Thymus (tissue), 11 donors: ENCODE measurements around the gene PISD. TPM values are rescaled to one million over a fixed set of nuclear protein-coding genes. Genes with fewer than 3 reads are reported as not detected.

ENCODE experiments used
- DNase-seq, 9 donors: peaks; one replicate each; pipeline ENCODE4 v3.0.0-alpha.2; 2013; ENCODE audit warnings: low spot score in 9 of 9, low read depth in 6 of 9, missing footprints in 1 of 9
- H3K27ac ChIP-seq, 2 donors: one replicate each; pipeline ENCODE4 v1.5.1; 2013; ENCODE audit warnings: control low read depth in 1 of 2, low read depth in 1 of 2, low read length in 1 of 2, mild to moderate bottlenecking in 1 of 2, moderate library complexity in 1 of 2
- H3K27me3 ChIP-seq, 2 donors: one replicate each; pipeline ENCODE4 v1.5.1; 2013; ENCODE audit warnings: low read length in 1 of 2; ENCODE audit not compliant: control insufficient read depth in 2 of 2, insufficient read depth in 1 of 2
- H3K36me3 ChIP-seq, 2 donors: one replicate each; pipeline ENCODE4 v1.5.1; 2013; ENCODE audit warnings: low read length in 1 of 2, mild to moderate bottlenecking in 1 of 2, moderate library complexity in 1 of 2; ENCODE audit not compliant: control insufficient read depth in 2 of 2, insufficient read depth in 2 of 2
- H3K4me1 ChIP-seq, 2 donors: one replicate each; pipeline ENCODE4 v1.5.1; 2013; ENCODE audit warnings: low read length in 2 of 2; ENCODE audit not compliant: control insufficient read depth in 2 of 2, insufficient read depth in 2 of 2
- H3K4me3 ChIP-seq, 2 donors: one replicate each; pipeline ENCODE4 v1.5.1; 2013; ENCODE audit warnings: low read length in 2 of 2, control low read depth in 1 of 2, mild to moderate bottlenecking in 1 of 2
- H3K9me3 ChIP-seq, 2 donors: one replicate each; pipeline ENCODE4 v1.5.1; 2013; ENCODE audit warnings: low read length in 1 of 2, mild to moderate bottlenecking in 1 of 2; ENCODE audit not compliant: control insufficient read depth in 2 of 2, insufficient read depth in 1 of 2
- WGBS: extraction: QIAGEN DNeasy Blood & Tissue Kit; methylation state at CpG from one replicate; pipeline ENCODE4 v1.1.7; 2013; 5-methylcytosine and 5-hydroxymethylcytosine counted together
- polyA plus RNA-seq: library from polyadenylated mRNA; stranded (reverse); fragments of 200-250 nt; gene quantifications from one replicate; pipeline ENCODE4 v1.2.3, GENCODE V29; 2013
- total RNA-seq: library from RNA; stranded (reverse); fragments of 120-200 nt; gene quantifications from one replicate; pipeline ENCODE4 v1.2.4, GENCODE V29; 2013
- donor health status: healthy.

Gene PISD
- total and polyA plus RNA-seq, 2 donors, result 18.3 to 31.8 TPM

- Histone ChIP-seq H3K4me3 (no peak overlapping the region), H3K27me3 (no peaks in the 10 kb centered on the region), H3K36me3 (peaks cover 63 to 67% of the 10 kb centered on the region in 2 donors), H3K9me3 (no peaks in the 10 kb centered on the region), H3K27ac (no peak overlapping the region), H3K4me1 (peaks cover 0 to 4% of the 10 kb centered on the region in 2 donors)
- WGBS, result 87% methylated on average over 4 of the region's 4 CpGs
- no peak for DNase-seq
Observed at GRCh38 chr22:31615940-31616314, 46.1 kb downstream of the PISD start.

DNA sequence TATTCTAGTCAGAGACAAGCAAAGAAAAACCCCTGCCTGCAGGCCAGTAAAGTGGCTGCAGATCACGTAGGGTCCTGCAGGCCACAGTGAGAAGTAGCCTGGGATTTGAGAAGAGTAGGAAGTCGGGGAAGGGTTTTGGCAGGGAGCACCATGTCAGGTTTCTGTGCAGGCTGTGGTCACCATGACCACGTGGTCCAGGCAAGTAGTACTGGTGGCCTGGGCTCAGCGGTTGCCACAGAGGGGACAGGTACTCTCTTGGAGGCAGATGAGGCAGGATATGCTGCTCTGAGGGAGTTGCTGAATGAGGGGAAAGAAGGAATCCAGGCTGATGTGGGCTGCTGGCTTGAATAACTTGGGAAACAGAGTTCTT is 46.5 kb downstream of the PISD start:
- 84% methylated on average over 4 of the region's 4 CpGs for WGBS
- Histone ChIP-seq H3K9me3 (no peaks in the 10 kb centered on the region), H3K36me3 (peaks cover 64 to 68% of the 10 kb centered on the region in 2 donors), H3K4me3 (no peak overlapping the region), H3K4me1 (peaks cover 0 to 4% of the 10 kb centered on the region in 2 donors), H3K27ac (no peak overlapping the region), H3K27me3 (no peaks in the 10 kb centered on the region)
- DNase-seq, result no peak

- H3K36me3 ChIP-seq, result peaks cover 65 to 68% of the 10 kb centered on the region in 2 donors
- no peaks in the 10 kb centered on the region for H3K27me3 ChIP-seq
- H3K9me3 ChIP-seq, result no peaks in the 10 kb centered on the region
- no peak for DNase-seq
- H3K27ac ChIP-seq, result no peak overlapping the region
- no peak overlapping the region for H3K4me3 ChIP-seq
- H3K4me1 ChIP-seq, result peaks cover 0 to 4% of the 10 kb centered on the region in 2 donors
- WGBS, result 88% methylated on average over 18 of the region's 18 CpGs
Observed at GRCh38 chr22:31614781-31615490, 47.1 kb downstream of the PISD start.

DNA sequence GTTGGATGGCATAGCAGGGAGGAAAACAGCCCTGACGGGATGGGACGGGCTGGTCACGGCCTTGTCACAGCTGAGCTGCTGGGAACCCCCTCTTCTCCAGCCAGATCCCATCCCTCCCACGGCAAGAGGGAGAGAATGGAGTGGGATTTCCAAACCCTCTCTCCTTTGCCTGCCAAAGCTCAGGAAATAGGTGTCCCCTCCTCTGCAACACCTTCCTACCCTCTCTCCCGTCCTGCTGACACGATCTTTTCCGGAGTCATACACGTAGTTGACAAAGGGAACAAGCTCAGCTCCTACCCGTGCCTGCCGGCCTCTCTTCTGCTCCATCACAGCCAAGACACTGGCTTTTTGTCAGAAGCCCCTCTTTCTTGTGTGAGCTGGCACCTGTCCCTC is 48.1 kb downstream of the PISD start:
- Histone ChIP-seq H3K27me3 (no peaks in the 10 kb centered on the region), H3K4me1 (peaks cover 0 to 4% of the 10 kb centered on the region in 2 donors), H3K36me3 (peaks cover 59 to 63% of the 10 kb centered on the region in 2 donors), H3K27ac (no peak overlapping the region), H3K9me3 (no peaks in the 10 kb centered on the region), H3K4me3 (no peak overlapping the region)
- no peak for DNase-seq
- 90% methylated on average over 10 of the region's 10 CpGs for whole genome bisulfite sequencing

DNA sequence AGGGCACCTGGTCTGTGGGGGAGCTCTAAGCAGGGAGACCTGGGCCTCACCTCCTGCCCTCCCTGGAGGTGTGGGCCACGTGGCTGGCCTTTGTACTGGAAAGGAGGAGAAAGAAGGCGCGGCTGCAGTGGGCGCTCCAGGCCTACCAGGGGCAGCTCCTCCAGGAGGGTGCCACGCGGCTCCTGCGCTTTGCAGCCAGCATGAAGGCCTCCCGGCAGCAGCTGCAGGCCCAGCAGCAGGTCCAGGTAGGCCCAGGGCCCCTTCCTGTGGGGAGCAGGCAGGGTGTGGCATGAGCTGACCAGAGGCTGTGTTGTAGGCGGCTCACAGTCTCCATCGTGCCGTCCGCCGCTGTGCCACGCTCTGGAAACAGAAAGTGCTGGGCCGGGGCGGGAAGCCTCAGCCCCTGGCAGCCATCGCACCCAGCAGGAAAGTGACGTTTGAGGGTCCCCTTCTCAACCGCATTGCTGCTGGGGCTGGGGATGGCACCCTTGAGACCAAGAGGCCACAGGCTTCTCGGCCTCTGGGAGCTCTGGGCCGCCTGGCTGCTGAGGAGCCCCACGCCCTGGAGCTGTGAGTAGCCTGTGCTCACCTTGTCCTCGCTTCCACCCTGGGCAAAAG is 48.6 kb downstream of the PISD start:
- no peaks in the 10 kb centered on the region for H3K27me3 ChIP-seq
- H3K4me3 ChIP-seq, result no peak overlapping the region
- no peak for DNase-seq
- WGBS, result 96% methylated on average over 23 of the region's 23 CpGs
- H3K36me3 ChIP-seq, result peaks cover 56 to 60% of the 10 kb centered on the region in 2 donors
- no peak overlapping the region for H3K27ac ChIP-seq
- peaks cover 0 to 4% of the 10 kb centered on the region in 2 donors for H3K4me1 ChIP-seq
- H3K9me3 ChIP-seq, result no peaks in the 10 kb centered on the region

DNA sequence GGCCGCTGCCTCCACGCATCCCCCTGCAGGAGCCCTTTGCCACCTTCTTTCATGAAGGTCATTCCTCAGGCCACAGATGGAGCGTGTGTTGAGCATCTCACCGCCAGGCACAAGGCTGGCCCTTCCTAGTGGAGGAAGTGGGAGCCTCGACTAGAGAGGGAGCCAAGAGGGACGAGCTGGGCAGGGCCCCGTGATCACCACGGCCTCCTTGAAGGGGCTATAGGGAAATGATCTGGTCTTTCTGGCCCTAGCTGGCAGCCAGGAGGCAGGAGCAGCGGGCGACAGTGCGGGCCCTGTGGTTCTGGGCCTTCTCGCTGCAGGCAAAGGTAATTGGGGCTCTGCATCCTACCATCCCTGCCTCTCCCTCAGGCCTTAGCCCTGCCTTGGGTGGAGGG is 49.1 kb downstream of the PISD start:
- Histone ChIP-seq H3K9me3 (no peaks in the 10 kb centered on the region), H3K4me3 (no peak overlapping the region), H3K36me3 (peaks cover 57 to 60% of the 10 kb centered on the region in 2 donors), H3K27ac (no peak overlapping the region), H3K4me1 (peaks cover 0 to 4% of the 10 kb centered on the region in 2 donors), H3K27me3 (no peaks in the 10 kb centered on the region)
- 99% methylated on average over 12 of the region's 12 CpGs for WGBS
- DNase-seq, result no peak

GRCh38 chr22:31611061-31611760 is 50.8 kb downstream of the PISD start:
- H3K27me3 ChIP-seq, result no peaks in the 10 kb centered on the region
- peaks cover 0 to 4% of the 10 kb centered on the region in 2 donors for H3K4me1 ChIP-seq
- H3K9me3 ChIP-seq, result no peaks in the 10 kb centered on the region
- 94% methylated on average over 16 of the region's 16 CpGs for WGBS
- H3K4me3 ChIP-seq, result no peak overlapping the region
- peaks cover 49 to 53% of the 10 kb centered on the region in 2 donors for H3K36me3 ChIP-seq
- no peak overlapping the region for H3K27ac ChIP-seq
- DNase-seq, result no peak

DNA sequence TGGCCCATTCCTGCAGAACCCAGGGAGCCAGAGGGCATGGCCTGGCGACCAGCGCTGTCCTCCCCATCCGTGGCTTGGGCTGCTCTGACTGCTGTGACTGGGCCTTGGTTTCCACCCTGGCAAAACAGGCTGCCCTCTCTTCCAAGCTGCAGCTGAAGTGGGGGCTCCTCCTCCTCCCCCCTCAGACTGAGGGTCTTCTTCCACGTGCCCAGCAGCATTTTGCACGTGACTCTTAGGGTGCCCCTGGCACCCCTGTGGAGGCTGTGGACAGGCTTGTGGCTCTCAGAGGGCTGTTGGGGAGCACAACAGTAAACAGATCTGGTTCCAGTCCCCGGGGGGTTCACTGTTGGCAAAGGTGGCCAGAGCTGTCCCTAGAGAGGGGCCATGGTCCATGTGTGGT is 51.4 kb downstream of the PISD start:
- no peak for DNase-seq
- no peaks in the 10 kb centered on the region for H3K4me1 ChIP-seq
- H3K4me3 ChIP-seq, result no peak overlapping the region
- 97% methylated on average over 6 of the region's 6 CpGs for WGBS
- H3K9me3 ChIP-seq, result no peaks in the 10 kb centered on the region
- no peak overlapping the region for H3K27ac ChIP-seq
- H3K27me3 ChIP-seq, result no peaks in the 10 kb centered on the region
- peaks cover 53 to 54% of the 10 kb centered on the region in 2 donors for H3K36me3 ChIP-seq

- Histone ChIP-seq H3K9me3 (no peaks in the 10 kb centered on the region), H3K4me3 (no peak overlapping the region), H3K4me1 (no peaks in the 10 kb centered on the region), H3K36me3 (peaks cover 61% of the 10 kb centered on the region in 2 donors), H3K27me3 (no peaks in the 10 kb centered on the region), H3K27ac (no peak overlapping the region)
- DNase-seq, result no peak
- WGBS, result 98% methylated on average over 10 of the region's 10 CpGs
Observed at GRCh38 chr22:31609716-31610115, 52.3 kb downstream of the PISD start.
